NB4 (cell line): ENCODE measurements around the gene BRD4.

Source experiments
- DNase-seq: peaks from one replicate; pipeline ENCODE4 v3.0.0; 2010; ENCODE audit warnings: low read depth
- H3K4me3 ChIP-seq: one replicate; pipeline ENCODE4 v1.5.1; 2011; ENCODE audit warnings: mild to moderate bottlenecking, low read depth, low read length, moderate library complexity
- CTCF ChIP-seq: IDR thresholded peaks from one replicate; pipeline ENCODE4 v1.5.1; 2012; ENCODE audit warnings: low read depth, low read length
- MAX ChIP-seq: IDR thresholded peaks from 2 replicates; pipeline ENCODE4 v1.6.1; 2011; ENCODE audit warnings: low read depth, low read length
- MYC ChIP-seq: IDR thresholded peaks from 2 replicates; pipeline ENCODE4 v1.6.1; 2011; ENCODE audit warnings: low read depth, low read length
- POLR2A ChIP-seq: IDR thresholded peaks from 2 replicates; pipeline ENCODE4 v1.6.1; 2011; ENCODE audit warnings: mild to moderate bottlenecking; ENCODE audit not compliant: insufficient read length; ENCODE audit errors: extremely low read depth

BRD4 gene

GRCh38 chr19:15262011-15262410 is 70.3 kb downstream of the BRD4 start:
- H3K4me3 ChIP-seq = no peak overlapping the region
- no peak for DNase-seq
- TF ChIP-seq POLR2A (no peak), CTCF (no peak), MYC (no peak), MAX (no peak)

- DNase-seq = peak; percentile 42
- TF ChIP-seq CTCF (peak; percentile 33), MAX (no peak)
- no peak overlapping the region for H3K4me3 ChIP-seq
These were observed 71.4 kb downstream of the BRD4 start for GRCh38 chr19:15260939-15261338.

- DNase-seq = no peak
- no peak overlapping the region for H3K4me3 ChIP-seq
- TF ChIP-seq CTCF (no peak), POLR2A (no peak), MAX (no peak), MYC (no peak)
These were observed 72.4 kb downstream of the BRD4 start for GRCh38 chr19:15259907-15260306.

- no peak overlapping the region for H3K4me3 ChIP-seq
- no peak for TF ChIP-seq POLR2A
- TF ChIP-seq MAX = no peak
- no peak for TF ChIP-seq CTCF
- no peak for TF ChIP-seq MYC
- no peak for DNase-seq
These were observed 74.6 kb downstream of the BRD4 start for GRCh38 chr19:15257782-15258181.

- TF ChIP-seq CTCF = no peak
- TF ChIP-seq MAX = no peak
- H3K4me3 ChIP-seq = no peak overlapping the region
- no peak for DNase-seq
These were observed 75.5 kb downstream of the BRD4 start for GRCh38 chr19:15256708-15257331.
